GM10248 (cell line): ENCODE results near the gene P2RX1.
"Not testable (repeated sequence)": the region's sequence is repeated elsewhere in the genome, so short reads cannot be mapped to it uniquely, and the experiment has no call there.

Experiments
- CTCF ChIA-PET: fragments of 300-600 bp; sonication (Branson Sonifier 250); formaldehyde crosslinking; extraction: SDS; loops from one replicate; lab custom pipeline; 2021; ENCODE audit warnings: antibody characterized with exemption; lab: Yijun Ruan, JAX
- POLR2A ChIA-PET: fragments of 350-650 bp; sonication (Branson Sonifier 250); formaldehyde crosslinking; extraction: SDS; loops from one replicate; lab custom pipeline; 2020; ENCODE audit warnings: antibody characterized with exemption; lab: Yijun Ruan, JAX
- DNase-seq: peaks from one replicate; pipeline ENCODE4 v3.0.0; 2012; ENCODE audit errors: extremely low spot score
- CTCF ChIP-seq: IDR thresholded peaks from 2 replicates; pipeline ENCODE4 v1.5.1; 2012; ENCODE audit warnings: mild to moderate bottlenecking, low read depth; ENCODE audit errors: extremely low read depth, missing control alignments, control extremely low read depth

P2RX1 gene

GRCh38 chr17:3953542-3953941, 37.3 kb upstream of the P2RX1 start:
- ChIA-PET CTCF (interaction anchor here (1.4 to 2.8 kb wide), 3 partner anchors 19 to 107 kb away, joined by 5 to 8 read pairs (median 7); partner anchors contain the start of gene NCBP3), POLR2A (no interaction called here)
- no peak for TF ChIP-seq CTCF
- no peak for DNase-seq

GRCh38 chr17:3952186-3952585, 35.9 kb upstream of the P2RX1 start:
- no peak for DNase-seq
- ChIA-PET CTCF (interaction anchor here (0.7 to 2.8 kb wide), 2 partner anchors 12 to 18 kb away, joined by 3 to 7 read pairs; partner anchors contain the start of gene ATP2A3), POLR2A (no interaction called here)
- TF ChIP-seq CTCF: no peak

- DNase-seq: no peak
- POLR2A ChIA-PET: no interaction called here
- no peak for TF ChIP-seq CTCF
- CTCF ChIA-PET: interaction anchor here (2.8 kb wide), 1 partner anchor 17 kb away, joined by 7 read pairs; no protein-coding TSS in a partner anchor
Measured at GRCh38 chr17:3951420-3951819, 35.2 kb upstream of the P2RX1 start.

- POLR2A ChIA-PET: no interaction called here
- TF ChIP-seq CTCF: no peak
- DNase-seq: no peak
- CTCF ChIA-PET: interaction anchor here (2.8 kb wide), 1 partner anchor 17 kb away, joined by 7 read pairs; no protein-coding TSS in a partner anchor
Measured at GRCh38 chr17:3951003-3951402, 34.7 kb upstream of the P2RX1 start.

GRCh38 chr17:3950584-3950983, 34.3 kb upstream of the P2RX1 start:
- CTCF ChIA-PET: interaction anchor here (1.3 to 2.8 kb wide), 3 partner anchors 15 to 124 kb away, joined by 3 to 7 read pairs (median 4); no protein-coding TSS in a partner anchor
- POLR2A ChIA-PET: no interaction called here
- DNase-seq: no peak
- TF ChIP-seq CTCF: no peak

- ChIA-PET POLR2A (no interaction called here), CTCF (interaction anchor here (0.8 to 1.4 kb wide), 4 partner anchors 14 to 125 kb away, joined by 3 to 8 read pairs (median 4); no protein-coding TSS in a partner anchor)
- no peak for DNase-seq
- no peak for TF ChIP-seq CTCF
Measured at GRCh38 chr17:3949418-3949817, 33.2 kb upstream of the P2RX1 start.

GRCh38 chr17:3948551-3948950, 32.3 kb upstream of the P2RX1 start:
- DNase-seq, POLR2A ChIA-PET: not testable (repeated sequence)
- CTCF ChIA-PET: interaction anchor here (0.7 to 1.5 kb wide), 6 partner anchors 8 to 126 kb away, joined by 3 to 5 read pairs (median 4); no protein-coding TSS in a partner anchor
